PC-9 (cell line): ENCODE results near the gene ABTB2.

ENCODE experiments used
- EZH2 ChIP-seq: fragments of 200-600 bp; sonication (generic); IDR thresholded peaks from 2 replicates; pipeline ENCODE4 v1.8.0; 2017; ENCODE audit warnings: antibody characterized with exemption, low read depth
- TF ChIP-seq, protein P1 (sequence below): fragments of 200-600 bp; sonication (generic); conservative IDR thresholded peaks from 2 replicates; pipeline ENCODE4 v1.6.1; 2017; ENCODE audit warnings: mixed run types, antibody characterized with exemption, mild to moderate bottlenecking, moderate library complexity

- TF ChIP-seq, protein P1, sequence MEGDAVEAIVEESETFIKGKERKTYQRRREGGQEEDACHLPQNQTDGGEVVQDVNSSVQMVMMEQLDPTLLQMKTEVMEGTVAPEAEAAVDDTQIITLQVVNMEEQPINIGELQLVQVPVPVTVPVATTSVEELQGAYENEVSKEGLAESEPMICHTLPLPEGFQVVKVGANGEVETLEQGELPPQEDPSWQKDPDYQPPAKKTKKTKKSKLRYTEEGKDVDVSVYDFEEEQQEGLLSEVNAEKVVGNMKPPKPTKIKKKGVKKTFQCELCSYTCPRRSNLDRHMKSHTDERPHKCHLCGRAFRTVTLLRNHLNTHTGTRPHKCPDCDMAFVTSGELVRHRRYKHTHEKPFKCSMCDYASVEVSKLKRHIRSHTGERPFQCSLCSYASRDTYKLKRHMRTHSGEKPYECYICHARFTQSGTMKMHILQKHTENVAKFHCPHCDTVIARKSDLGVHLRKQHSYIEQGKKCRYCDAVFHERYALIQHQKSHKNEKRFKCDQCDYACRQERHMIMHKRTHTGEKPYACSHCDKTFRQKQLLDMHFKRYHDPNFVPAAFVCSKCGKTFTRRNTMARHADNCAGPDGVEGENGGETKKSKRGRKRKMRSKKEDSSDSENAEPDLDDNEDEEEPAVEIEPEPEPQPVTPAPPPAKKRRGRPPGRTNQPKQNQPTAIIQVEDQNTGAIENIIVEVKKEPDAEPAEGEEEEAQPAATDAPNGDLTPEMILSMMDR: no peak
- no peak for TF ChIP-seq EZH2
Observed at GRCh38 chr11:34278693-34279297, 79.0 kb downstream of the ABTB2 start.
